ENCODE data around the gene PFKFB3. TPM values are rescaled to one million over a fixed set of nuclear protein-coding genes. Genes with fewer than 3 reads are reported as not detected.

Gene PFKFB3
- polyA plus RNA-seq, 1 experiment, result 30.7 TPM

DNA sequence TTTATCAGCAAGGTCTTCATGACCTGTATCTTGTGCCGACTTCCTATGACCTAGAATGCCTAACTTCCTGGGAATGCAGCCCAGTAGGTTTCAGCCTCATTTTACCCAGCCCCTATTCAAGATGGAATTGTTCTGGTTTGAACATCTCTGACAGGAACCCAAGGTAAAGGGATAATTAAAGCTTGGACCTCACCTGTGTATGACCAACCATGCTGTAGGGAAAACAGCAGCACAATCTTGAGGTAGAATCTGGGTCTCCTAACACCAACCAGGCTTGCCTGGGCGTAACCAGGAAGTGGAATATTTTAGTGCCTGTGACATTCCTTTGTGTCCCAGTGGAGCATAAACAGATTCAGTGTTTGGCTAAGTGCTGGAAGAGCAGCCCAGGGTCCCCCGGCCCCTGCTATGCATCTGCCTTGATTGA is 94.1 kb downstream of the PFKFB3 start:
- no peak for DNase-seq (ENCODE audit: low read depth)
- ChIA-PET CTCF (no interaction called here), POLR2A (no interaction called here)
- no peak overlapping the region for H3K4me3 ChIP-seq (ENCODE audit: low read depth, low read length)
- H3K27me3 ChIP-seq (ENCODE audit: control insufficient read depth, insufficient read depth, low read length), result no peaks in the 10 kb centered on the region
- TF ChIP-seq CTCF (IDR thresholded peaks at IDR 0.05; ENCODE audit: insufficient read depth, low read depth, low read length), result no peak
- no peaks in the 10 kb centered on the region for H3K36me3 ChIP-seq (ENCODE audit: control insufficient read depth, insufficient read depth, low read length)

- ChIA-PET POLR2A (no interaction called here), CTCF (no interaction called here)
- Histone ChIP-seq H3K36me3 (ENCODE audit: control insufficient read depth, insufficient read depth, low read length) (no peaks in the 10 kb centered on the region), H3K27me3 (ENCODE audit: control insufficient read depth, insufficient read depth, low read length) (no peaks in the 10 kb centered on the region), H3K4me3 (ENCODE audit: low read depth, low read length) (no peak overlapping the region)
- TF ChIP-seq CTCF (IDR thresholded peaks at IDR 0.05; ENCODE audit: insufficient read depth, low read depth, low read length), result no peak
- DNase-seq (ENCODE audit: low read depth), result no peak
Observed at GRCh38 chr10:6297522-6297921, 94.8 kb downstream of the PFKFB3 start.

DNA sequence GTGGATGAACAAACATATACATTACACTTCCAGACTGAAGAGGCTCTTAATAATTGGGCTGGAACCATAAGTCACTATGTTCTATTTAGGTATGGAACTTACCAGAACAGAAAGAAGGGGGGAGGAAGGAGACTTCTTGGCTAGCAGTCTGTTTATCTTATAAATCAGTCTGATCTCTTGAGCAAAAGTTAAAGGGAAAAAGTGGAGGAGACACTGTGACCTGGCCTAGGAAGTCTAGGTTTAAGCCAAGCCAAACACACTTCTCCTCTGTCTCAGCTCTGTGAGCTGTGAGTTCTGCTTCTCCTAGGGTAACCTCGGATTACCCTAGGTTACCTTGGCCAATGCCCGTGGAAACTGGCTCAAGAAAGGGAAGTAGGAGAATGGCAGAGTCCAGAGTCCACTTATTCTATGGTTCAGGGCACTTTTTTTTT is 95.2 kb downstream of the PFKFB3 start:
- DNase-seq (ENCODE audit: low read depth), result no peak

DNA sequence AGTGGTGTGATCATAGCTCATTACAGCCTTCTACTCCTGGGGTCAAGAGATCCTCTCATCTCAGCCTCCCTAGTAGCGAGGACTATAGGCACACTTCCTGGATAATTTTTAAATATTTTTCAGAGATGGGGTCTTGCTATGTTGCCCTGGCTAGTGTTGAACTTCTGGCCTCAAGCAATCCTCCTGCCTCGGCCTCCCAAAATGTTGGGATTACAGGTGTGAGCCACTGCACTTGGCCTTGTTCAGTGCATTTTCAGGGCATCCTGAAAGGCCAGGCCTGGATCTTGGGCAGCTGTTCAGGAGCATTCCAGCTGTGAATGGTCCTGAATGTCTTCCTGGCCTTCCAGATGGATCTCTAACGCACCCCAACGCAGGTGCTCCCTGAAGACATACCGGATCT is 95.7 kb downstream of the PFKFB3 start:
- Histone ChIP-seq H3K4me3 (ENCODE audit: low read depth, low read length) (no peak overlapping the region), H3K27me3 (ENCODE audit: control insufficient read depth, insufficient read depth, low read length) (no peaks in the 10 kb centered on the region), H3K36me3 (ENCODE audit: control insufficient read depth, insufficient read depth, low read length) (no peaks in the 10 kb centered on the region)
- no peak for TF ChIP-seq CTCF (IDR thresholded peaks at IDR 0.05; ENCODE audit: insufficient read depth, low read depth, low read length)
- ChIA-PET CTCF (no interaction called here), POLR2A (no interaction called here)
- no peak for DNase-seq (ENCODE audit: low read depth)

More for the DNA sequence above, 95.2 kb downstream of the PFKFB3 start:
- Histone ChIP-seq H3K4me3 (ENCODE audit: low read depth, low read length) (no peak overlapping the region), H3K27me3 (ENCODE audit: control insufficient read depth, insufficient read depth, low read length) (no peaks in the 10 kb centered on the region), H3K36me3 (ENCODE audit: control insufficient read depth, insufficient read depth, low read length) (no peaks in the 10 kb centered on the region)
- ChIA-PET POLR2A (no interaction called here), CTCF (no interaction called here)
- no peak for TF ChIP-seq CTCF (IDR thresholded peaks at IDR 0.05; ENCODE audit: insufficient read depth, low read depth, low read length)

GRCh38 chr10:6299234-6299633 is 96.5 kb downstream of the PFKFB3 start:
- no peaks in the 10 kb centered on the region for H3K36me3 ChIP-seq (ENCODE audit: control insufficient read depth, insufficient read depth, low read length)
- ChIA-PET CTCF (interaction anchor here (0.7 kb wide), 1 partner anchor 97 kb away, joined by 3 read pairs; no protein-coding TSS in a partner anchor), POLR2A (no interaction called here)
- no peak for TF ChIP-seq CTCF (IDR thresholded peaks at IDR 0.05; ENCODE audit: insufficient read depth, low read depth, low read length)
- H3K4me3 ChIP-seq (ENCODE audit: low read depth, low read length), result no peak overlapping the region
- DNase-seq (ENCODE audit: low read depth), result no peak
- no peaks in the 10 kb centered on the region for H3K27me3 ChIP-seq (ENCODE audit: control insufficient read depth, insufficient read depth, low read length)

Data from BJ (cell line).